Suppressor macrophage treated with lipopolysaccharide for 4 hours (primary cell): ENCODE results near the gene NRG2.
A peak's percentile ranks its signal among the peaks of the same experiment; 100 is the strongest.

Experiments
- DNase-seq: peaks from one replicate; pipeline ENCODE4 v3.0.0-alpha.2; 2020

NRG2 gene

GRCh38 chr5:140040358-140040757 is 2.7 kb downstream of the NRG2 start:
- DNase-seq, result no peak

DNA sequence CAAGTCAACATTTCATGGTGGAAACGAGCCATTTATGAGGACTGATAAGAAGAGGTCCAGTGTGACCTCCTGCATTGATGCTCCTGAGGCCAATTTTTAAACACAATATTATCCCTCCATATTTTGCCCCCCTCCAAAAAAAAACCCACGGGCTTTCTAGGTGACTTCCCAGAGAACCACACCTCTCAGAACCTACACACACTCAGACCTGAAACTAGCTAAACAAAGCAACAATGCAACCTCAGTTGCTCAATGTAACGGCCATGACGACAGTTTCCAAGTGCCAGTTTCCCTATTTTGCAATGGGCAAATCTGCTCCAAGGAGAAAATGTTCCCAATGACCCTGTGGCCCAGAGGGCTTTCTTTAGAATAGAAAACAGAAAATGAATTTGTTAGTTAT is 3.5 kb downstream of the NRG2 start:
- peak; percentile 88 for DNase-seq

DNA sequence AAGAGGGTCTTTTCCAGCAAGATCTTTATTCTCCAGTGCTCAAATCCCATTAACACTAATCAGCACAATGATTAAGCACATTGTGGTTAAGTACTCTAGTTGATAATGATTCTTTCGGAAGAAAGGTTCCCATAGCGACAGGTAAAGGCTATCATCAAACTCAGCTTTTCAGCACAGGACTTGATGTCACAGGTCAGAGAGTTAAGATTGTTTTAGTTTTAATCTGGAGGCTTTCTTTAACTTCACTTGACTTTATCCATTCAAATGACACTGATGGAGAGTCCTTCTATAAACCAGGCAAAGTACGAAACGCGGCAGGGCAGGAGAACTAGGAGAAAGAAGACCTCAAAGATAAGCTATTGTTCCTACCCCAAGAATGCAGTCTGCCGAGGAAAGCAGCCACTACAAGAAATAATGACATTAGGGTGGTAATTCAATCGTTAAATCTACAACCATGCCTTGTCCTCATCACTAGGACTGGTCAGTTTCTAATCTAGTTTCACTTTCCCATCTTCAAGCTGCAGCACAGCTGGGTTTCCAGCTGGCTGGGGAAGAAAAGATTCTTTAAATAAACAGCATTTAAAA is 4.6 kb downstream of the NRG2 start:
- peak; percentile 49 for DNase-seq

GRCh38 chr5:140037012-140037411 is 6.1 kb downstream of the NRG2 start:
- no peak for DNase-seq

DNA sequence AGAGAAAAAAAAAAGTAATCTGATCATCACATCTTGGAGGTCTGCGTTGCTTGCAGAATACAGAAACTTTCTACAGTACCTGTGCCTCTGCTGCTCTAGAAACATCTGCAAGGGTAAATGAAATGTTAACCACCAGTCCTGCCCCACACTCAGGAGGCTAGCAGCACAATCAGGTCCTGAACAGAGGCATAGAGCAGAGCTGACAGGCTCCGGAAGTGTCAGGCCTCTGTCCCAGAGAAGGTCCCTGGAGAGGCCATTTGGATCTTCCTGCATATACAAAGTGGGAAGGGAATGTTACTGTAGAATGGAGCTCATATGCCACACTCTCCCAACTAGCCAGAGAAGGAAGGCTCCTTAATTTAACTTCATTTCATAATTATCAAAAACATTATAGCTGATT is 7.2 kb downstream of the NRG2 start:
- no peak for DNase-seq

GRCh38 chr5:140033037-140033760 is 9.9 kb downstream of the NRG2 start:
- peak; percentile 58 for DNase-seq

DNA sequence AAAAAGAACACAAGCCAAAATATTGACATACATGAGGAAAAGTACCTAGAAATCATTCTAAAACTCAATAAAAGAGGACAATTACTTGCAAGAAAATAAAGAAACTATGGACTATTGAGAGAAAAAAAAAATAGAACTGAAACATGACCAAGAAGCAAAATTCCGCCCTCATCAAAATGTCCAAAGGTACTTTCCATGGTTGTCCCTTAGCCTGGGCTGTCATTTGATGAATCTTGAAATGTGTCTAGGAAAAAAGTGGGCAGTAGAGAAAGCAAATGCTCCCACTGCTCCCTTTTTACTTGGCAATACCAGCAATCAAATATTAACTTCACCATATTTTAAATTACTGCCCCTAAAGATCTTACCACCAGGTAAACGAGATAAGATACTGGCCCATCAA is 10.8 kb downstream of the NRG2 start:
- no peak for DNase-seq

DNA sequence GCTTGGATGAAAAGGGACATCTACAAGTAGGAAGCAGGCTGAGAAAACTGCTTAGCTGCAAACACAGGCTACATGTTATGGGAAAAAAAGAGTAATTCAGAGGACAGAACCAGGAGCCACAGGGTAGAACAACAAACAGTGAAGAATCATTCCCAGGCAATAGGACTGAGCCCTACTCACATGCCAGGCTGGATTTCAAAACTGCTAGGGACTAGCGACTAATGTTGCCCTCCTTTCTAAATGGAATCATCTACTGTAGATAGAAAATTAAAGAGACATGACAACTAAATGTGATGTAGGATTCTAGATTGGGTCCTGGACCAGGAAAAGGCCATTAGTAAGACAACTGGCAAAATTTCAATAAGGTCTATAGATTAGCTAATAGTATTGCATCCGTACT is 15.3 kb downstream of the NRG2 start:
- no peak for DNase-seq

GRCh38 chr5:140025736-140026135 is 17.4 kb downstream of the NRG2 start:
- DNase-seq, result no peak

DNA sequence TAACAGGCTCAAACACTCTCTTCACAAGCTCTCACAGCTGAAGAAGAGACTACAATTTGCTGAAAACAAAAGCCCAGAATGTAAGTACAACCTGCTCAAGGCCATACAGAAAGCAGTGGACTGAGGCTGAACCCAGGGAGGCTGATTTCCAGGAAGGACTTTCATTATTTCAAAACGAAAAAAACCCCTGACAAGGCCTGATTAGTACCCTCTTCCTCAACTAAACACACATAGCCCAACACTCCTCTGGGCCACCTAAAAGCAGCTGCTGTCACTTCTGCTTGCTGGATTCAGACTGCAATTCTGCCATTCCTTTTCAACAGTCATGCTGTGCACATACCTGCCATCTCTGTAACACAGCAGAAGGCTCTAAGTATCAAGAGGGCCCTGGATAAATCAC is 18.2 kb downstream of the NRG2 start:
- DNase-seq, result no peak

GRCh38 chr5:140023611-140024191 is 19.4 kb downstream of the NRG2 start:
- DNase-seq, result no peak

GRCh38 chr5:140020601-140021177 is 22.4 kb downstream of the NRG2 start:
- DNase-seq, result no peak

GRCh38 chr5:140018920-140019644 is 24.0 kb downstream of the NRG2 start:
- no peak for DNase-seq

GRCh38 chr5:140018517-140018916 is 24.6 kb downstream of the NRG2 start:
- DNase-seq, result no peak

- no peak for DNase-seq
Measured at GRCh38 chr5:140018096-140018481, 25.0 kb downstream of the NRG2 start.

DNA sequence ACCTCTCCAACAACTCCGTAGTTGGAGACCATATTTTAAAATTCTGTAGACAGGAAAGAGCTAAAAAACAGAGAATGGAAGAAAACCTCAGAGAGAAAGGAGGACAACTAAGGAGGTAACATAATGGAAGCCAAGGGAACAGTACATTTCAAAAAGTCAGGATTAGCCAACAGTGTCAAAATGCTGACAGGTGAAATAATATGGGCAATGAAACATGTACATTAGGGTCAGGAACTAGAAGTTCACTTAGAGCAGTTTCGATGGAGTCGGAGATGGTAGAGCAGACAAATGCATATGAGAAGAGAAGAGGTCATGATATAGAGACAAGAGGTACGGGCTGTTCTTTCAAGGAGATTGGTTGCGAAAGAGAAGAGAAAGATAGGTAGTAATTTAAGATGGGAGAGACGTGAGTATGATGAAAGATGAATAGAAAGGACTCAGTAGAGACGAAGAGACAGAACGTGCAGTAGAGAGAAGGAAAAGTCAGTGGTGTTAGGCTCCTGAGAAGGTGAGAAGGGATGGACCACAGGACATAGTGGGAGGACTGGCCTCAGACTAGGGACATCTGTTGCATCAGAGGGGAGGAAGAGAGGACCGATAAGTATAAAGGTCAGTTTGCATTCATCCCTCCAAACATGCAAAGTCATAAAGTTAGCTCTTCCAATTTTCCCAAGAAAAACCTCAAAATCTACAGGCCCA is 25.6 kb downstream of the NRG2 start:
- DNase-seq, result no peak

DNA sequence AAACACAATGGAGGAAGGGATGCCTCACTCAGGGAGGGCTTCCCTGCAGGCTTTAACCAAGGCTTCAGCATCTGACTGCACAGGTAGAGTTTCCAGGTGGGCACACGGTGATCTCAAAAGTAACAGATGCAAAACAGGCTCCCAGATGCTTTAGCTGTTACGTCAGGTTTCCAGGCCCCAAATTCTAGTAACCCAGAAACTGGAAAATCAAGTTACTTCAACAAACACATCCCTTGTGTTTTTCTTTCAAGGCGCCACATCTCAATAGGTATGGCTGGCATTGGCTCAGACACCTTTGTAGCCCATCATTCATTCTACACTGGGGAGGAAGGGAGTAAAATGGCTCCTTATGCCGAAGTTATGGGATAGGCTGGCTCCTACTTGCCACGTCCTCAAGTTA is 27.4 kb downstream of the NRG2 start:
- no peak for DNase-seq

DNA sequence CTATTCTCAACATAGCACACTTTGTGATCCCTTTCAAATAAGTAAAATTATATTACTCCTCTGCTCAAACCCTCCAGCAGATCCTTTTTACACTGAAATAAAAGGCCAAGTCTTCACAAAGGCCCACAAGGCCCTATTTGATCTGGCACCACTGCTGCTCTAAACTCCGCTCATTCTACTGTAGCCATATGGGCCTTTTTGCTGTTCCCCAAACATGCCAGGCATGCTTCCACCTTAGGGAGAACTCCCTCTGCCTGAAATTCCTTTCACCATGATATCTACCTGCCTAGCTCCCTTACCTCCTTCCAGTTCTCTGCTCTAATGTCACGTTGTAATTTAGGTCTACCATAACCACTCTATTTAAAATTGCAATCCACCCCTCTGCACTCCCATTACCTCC is 28.3 kb downstream of the NRG2 start:
- no peak for DNase-seq

- no peak for DNase-seq
Measured at GRCh38 chr5:140013536-140013935, 29.6 kb downstream of the NRG2 start.

DNA sequence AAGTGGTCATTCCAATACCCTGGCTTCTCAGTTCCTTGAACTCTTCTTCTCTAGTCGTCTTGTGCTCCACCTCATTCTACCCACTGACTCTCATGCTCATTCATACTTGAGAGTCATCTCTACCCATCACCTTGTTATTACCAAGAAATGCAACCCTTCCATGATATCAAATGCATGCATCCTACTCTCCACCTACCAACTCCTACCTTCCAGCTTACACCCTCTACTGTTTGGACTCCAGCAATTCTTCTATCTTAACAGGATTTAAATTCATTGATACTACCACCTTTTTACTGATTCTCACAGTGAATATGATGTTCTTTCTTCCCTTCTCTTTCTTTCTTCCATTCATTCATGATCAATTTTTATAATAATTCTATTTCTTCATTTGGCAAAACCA is 30.7 kb downstream of the NRG2 start:
- DNase-seq, result no peak

- DNase-seq, result peak; percentile 19
Measured at GRCh38 chr5:140011297-140011802, 31.7 kb downstream of the NRG2 start.

GRCh38 chr5:140010798-140011197 is 32.3 kb downstream of the NRG2 start:
- no peak for DNase-seq

DNA sequence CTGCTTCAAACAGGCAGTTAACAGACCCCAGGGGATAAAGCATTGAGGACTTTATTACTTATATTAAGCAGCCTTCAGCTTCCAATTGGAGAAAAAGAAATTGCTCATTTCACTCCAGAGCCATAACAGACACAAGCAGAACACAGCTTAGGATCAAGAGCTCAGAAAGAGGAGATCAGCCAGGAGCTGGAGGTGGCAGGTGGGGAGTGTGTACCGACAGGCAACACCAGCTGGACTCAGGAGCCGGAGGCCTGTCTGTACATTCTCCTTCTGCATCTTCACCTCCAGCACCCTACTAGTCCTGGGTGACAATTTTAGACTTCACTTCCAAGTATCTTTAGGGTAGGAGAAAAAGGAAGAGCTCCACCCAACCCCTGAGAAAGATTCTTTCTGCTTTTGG is 35.8 kb downstream of the NRG2 start:
- DNase-seq, result no peak
